Fibroblast of peridontal ligament (primary cell): ENCODE measurements around the gene DNAAF2.
A peak's percentile ranks its signal among the peaks of the same experiment; 100 is the strongest.

ENCODE experiments used
- DNase-seq: peaks from one replicate; pipeline ENCODE4 v3.0.0-alpha.2; 2010; ENCODE audit errors: extremely low read depth

DNAAF2 gene

GRCh38 chr14:49634547-49635334 lies at the start of gene DNAAF2:
Gene DNAAF2, minus strand, starts transcription at chr14:49635244. Its CDS starts 95 bp downstream, at chr14:49635149.
- DNase-seq = peak; percentile 77

DNA sequence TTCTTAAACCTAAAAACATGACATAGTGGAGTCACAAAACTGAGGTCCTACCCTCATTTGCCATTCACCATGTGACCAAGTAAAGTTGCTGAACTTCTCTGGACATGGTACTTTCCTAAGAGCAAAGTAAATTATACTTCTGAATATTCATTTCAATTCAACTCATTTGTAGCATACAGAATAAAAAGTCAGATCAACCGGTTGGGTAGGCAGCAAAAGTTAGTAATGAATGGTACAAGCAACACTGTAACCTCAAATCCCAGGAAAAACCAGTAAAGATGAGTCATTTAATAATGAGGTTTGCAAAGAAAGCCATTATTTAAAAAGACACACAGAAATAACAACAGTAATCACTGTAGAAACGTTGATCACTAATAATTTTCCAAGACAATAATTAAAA lies 44.2 kb upstream of the DNAAF2 start:
- DNase-seq = peak; percentile 10

GRCh38 chr14:49677643-49678042 lies 42.6 kb upstream of the DNAAF2 start:
- no peak for DNase-seq

- no peak for DNase-seq
Observed at GRCh38 chr14:49673586-49673985, 38.5 kb upstream of the DNAAF2 start.

- no peak for DNase-seq
Observed at GRCh38 chr14:49670475-49670874, 35.4 kb upstream of the DNAAF2 start.

DNA sequence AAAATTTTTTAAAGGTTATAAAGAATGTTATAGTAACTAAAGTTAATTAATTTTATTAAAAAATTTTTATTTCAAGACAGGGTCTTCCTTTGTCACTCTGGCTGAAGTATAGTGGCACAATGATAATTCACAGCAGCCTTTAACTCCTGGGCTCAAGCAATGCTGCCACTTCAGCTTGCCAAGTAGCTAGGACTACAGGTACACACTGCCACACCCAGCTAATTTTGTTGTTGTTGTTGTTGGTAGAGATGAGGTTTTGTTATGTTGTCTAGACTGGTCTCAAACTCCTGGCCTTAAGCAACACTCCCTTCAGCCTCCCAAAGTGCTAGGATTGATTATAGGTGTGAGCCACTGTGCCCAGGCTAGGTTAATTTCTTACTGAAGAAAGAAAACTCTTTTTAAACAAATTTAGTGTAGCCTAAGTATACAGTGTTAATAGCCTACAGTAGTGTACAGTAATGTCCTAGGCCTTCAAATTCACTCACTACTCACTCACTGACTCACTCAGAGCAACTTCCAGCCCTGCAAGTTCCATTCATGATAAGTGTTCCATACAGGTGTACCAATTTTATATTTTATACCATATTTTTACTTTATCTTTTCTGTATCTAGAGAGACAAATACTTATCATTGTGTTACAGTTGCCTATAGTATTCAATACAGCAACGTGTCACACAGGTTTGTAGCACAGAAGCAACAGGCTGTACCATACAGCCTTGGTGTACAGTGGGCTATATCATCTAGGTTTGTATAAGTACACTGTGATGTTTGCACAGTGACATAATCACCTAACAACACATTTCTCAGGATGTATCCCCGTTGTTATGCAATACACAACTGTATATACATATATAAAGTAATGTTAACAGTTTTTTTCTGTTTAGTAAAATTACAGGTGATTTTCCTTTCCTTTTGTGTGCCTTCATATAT lies 24.7 kb upstream of the DNAAF2 start:
- DNase-seq = no peak

- peak; percentile 10 for DNase-seq
Observed at GRCh38 chr14:49657500-49657899, 22.5 kb upstream of the DNAAF2 start.

GRCh38 chr14:49654511-49654910 lies 19.5 kb upstream of the DNAAF2 start:
- DNase-seq = no peak

DNA sequence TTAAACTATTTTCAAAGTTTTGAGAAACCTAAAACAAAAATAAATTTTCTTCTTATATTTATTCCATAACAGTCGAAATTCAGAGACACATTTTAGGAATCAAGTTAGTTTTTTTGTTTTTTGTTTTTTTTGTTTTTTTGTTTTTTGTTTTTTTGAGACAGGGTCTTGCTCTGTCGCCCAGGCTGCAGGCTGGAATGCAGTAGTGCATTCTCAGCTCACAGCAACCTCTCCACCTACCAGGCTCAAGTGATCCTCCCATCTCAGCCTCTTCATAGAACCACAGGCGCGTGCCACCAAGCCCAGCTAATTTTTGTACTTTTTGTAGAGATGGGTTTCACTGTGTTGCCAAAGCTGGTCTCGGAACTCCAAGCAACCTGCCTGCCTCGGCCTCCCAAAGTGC lies 18.5 kb upstream of the DNAAF2 start:
- no peak for DNase-seq

- DNase-seq = no peak
Observed at GRCh38 chr14:49642163-49642562, 7.1 kb upstream of the DNAAF2 start.

DNA sequence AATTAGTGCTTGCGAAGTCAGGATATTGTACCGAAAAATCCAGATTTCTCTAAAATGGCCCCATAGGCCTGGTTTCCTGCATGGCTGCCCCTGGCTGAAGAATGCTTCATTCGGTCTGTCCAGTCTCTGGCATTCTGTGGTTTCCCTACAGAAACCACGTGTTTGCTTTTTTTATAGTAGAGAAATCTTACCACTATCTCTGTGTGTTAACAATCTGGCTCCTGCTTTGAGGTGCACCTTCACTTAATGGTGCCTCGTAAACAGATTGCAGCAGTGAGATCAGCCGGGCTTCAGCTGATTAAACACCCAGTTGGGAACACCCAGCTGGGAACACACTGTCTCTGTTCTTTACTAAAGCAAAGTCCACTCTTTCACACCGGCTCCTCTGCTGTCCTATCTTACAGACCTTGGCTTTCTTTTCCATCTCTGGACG lies 6.7 kb upstream of the DNAAF2 start:
- no peak for DNase-seq

GRCh38 chr14:49640540-49641417 lies 5.7 kb upstream of the DNAAF2 start:
- DNase-seq = no peak

- DNase-seq = no peak
Observed at GRCh38 chr14:49637534-49638078, 2.6 kb upstream of the DNAAF2 start.

DNA sequence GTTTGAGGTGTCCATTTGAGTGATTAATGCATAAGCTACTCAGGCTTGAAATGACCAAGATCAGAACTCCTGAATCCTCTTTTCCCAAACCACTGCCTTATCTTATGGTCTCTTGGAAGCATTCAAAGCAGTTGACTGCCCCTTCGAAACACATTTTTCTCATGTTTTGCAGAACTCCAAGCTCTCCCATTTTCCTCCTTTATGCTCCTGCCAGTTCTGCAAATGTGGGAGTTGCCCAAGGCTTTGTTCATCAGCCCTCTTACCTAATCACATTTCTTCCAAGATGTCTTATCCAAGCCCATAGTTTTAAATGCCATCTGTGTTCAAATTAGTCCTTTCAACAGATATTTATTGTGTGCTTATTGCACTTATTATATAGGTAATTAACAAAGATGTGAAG lies 1.8 kb upstream of the DNAAF2 start:
- DNase-seq = no peak

- peak; percentile 91 for DNase-seq
Observed at GRCh38 chr14:49633640-49634546, 1.2 kb downstream of the DNAAF2 start.

DNA sequence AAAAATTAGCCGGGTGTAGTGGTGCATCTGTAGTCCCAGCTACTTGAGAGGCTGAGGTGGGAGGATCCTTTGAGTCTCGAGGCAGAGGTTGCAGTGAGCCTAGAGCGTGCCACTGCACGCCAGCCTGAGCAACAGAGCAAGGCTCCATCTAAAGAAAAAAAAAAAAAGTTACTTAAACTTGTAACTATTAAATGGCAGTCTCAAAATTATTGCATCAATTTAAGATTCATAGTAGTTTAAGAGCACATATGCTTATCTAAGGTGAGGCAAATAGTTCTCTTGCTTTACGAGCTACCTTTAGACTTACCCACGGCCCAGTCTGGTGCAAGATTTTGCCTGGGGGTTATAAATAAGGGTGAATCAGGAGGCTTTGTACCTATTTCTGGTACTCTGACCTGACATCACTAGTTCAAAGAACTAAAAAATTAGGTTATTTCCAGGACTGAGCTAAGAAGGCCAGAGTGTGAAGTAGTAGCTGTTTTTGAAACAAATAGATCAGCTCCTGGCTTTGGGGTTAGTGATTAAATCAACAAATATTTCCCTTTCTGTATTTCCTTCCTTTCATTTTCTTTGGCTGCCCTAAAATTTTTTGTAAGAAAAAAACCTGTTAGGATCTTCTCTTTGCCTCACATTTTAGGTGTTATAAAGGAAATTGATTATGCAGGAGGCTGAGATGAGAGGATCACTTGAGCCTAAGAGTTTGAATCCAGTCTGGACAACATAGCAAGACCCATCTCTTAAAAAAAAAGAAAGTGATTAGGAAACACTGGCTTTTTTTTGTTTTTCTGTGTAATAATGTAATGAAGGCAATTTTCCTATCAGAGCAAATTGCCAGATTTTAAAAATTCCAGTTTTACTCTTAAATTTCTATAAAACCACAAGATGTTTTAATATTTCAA lies 10.9 kb downstream of the DNAAF2 start:
- no peak for DNase-seq

DNA sequence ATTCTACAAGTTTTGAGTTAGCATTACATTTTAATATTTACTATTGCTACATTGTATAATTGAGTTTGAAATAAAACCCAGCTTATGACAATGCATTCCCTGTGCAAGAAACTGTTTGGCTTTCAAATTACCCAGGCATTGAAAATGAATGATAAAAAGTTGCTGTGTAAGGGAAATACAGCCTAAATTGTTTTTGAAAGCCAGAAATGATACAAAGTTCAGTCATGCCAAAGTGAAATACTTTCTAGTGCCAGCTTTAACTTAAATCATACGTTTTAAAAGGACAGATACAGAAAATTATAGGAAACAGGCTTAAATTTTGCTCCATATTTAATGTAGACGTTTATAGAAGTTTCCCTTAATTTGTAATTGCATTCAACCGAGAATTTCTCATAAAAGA lies 11.7 kb downstream of the DNAAF2 start:
- peak; percentile 45 for DNase-seq

DNA sequence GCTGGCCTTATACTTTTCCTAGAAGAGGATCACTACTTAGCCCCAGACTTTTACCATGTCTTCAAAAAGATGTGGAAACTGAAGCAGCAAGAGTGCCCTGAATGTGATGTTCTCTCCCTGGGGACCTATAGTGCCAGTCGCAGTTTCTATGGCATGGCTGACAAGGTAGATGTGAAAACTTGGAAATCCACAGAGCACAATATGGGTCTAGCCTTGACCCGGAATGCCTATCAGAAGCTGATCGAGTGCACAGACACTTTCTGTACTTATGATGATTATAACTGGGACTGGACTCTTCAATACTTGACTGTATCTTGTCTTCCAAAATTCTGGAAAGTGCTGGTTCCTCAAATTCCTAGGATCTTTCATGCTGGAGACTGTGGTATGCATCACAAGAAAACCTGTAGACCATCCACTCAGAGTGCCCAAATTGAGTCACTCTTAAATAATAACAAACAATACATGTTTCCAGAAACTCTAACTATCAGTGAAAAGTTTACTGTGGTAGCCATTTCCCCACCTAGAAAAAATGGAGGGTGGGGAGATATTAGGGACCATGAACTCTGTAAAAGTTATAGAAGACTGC lies 12.9 kb downstream of the DNAAF2 start:
- no peak for DNase-seq
